HUES6 (cell line): ENCODE results near the gene LTB.

ENCODE experiments used
- H3K27ac ChIP-seq: 2 replicates; pipeline ENCODE4 v1.7.0; 2013; ENCODE audit warnings: low read depth, mild to moderate bottlenecking, low read length, inconsistent platforms
- H3K27me3 ChIP-seq: 2 replicates; pipeline ENCODE4 v1.6.1; 2013; ENCODE audit warnings: low read length; ENCODE audit not compliant: control insufficient read depth, insufficient read depth
- H3K36me3 ChIP-seq: 2 replicates; pipeline ENCODE4 v1.6.1; 2013; ENCODE audit warnings: low read length; ENCODE audit not compliant: control insufficient read depth, insufficient read depth
- H3K4me1 ChIP-seq: 2 replicates; pipeline ENCODE4 v1.6.1; 2013; ENCODE audit warnings: low read length; ENCODE audit not compliant: control insufficient read depth, insufficient read depth
- H3K4me3 ChIP-seq: 2 replicates; pipeline ENCODE4 v1.5.1; 2013; ENCODE audit warnings: low read depth, low read length
- H3K9ac ChIP-seq: one replicate; pipeline ENCODE4 v1.6.1; 2013; ENCODE audit warnings: mild to moderate bottlenecking, low read length
- H3K9me3 ChIP-seq: 2 replicates; pipeline ENCODE4 v1.6.1; 2013; ENCODE audit warnings: low read depth, low read length; ENCODE audit not compliant: control insufficient read depth, insufficient read depth

LTB gene

DNA sequence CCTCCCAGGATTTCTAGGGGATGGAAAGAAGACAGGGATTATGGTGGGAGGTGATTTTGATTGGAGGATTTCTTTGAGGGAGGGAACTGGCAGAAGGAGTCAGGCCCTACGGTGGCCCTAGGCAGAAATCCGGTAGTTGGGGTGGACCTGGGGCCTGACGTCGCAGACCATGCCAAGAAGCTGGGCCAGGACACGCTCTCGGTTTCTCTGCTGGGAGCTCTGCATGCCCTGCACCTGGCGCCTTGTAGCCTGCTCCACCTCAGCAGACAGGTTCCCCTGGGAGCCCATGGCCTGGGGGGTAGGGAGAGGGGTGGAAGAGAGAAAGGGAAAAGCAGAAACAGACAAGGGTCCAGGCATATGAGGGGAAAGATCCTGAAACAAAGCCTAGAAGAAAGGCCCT lies 36.9 kb downstream of the LTB start:
- Histone ChIP-seq H3K27me3 (no peaks in the 10 kb centered on the region), H3K9ac (no peak overlapping the region), H3K4me3 (peak overlapping the region; percentile 60), H3K4me1 (peaks cover 16% of the 10 kb centered on the region), H3K27ac (no peak overlapping the region), H3K9me3 (no peaks in the 10 kb centered on the region), H3K36me3 (peaks cover 26% of the 10 kb centered on the region)

DNA sequence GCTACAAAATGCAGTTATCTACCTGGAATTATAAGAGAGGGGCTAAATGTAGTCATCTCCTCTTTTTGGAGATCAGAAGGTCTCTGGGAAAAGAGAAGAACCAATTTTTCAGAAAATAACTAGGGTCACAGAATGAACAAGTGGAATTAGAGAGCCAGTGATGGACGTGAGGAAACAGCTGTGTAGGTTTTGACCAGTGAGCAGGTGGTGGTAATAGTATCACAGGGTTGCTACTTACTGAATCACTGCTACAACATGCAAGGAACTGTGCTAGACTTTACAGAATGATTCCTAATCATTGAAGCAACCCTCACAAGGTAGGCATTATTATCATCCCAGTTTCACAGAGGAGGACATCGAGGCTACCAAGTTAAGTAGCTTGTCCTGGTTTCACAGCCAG lies 37.5 kb downstream of the LTB start:
- Histone ChIP-seq H3K9me3 (no peaks in the 10 kb centered on the region), H3K36me3 (peaks cover 31% of the 10 kb centered on the region), H3K27ac (no peak overlapping the region), H3K4me3 (no peak overlapping the region), H3K9ac (no peak overlapping the region), H3K4me1 (peaks cover 22% of the 10 kb centered on the region), H3K27me3 (no peaks in the 10 kb centered on the region)

DNA sequence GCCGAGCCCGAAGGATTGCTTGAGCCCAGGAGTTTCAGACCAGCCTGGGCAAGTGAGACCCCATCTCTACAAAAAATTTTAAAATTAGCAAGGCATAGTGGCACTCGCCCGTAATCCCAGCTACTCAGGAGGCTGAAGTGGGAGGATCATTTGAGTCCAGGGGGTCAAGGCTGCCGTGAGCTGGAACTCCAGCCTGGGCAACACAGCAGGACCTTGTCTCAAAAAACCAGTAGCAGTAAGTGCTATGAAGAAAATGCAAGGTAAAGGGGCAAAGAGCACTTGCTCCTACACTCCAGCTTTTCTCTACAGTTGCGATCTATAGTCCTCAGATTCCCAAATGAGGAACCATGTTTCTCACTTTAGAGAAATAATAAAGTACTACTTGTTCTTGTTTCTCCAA lies 38.6 kb downstream of the LTB start:
- H3K9ac ChIP-seq, result no peak overlapping the region
- H3K9me3 ChIP-seq, result no peaks in the 10 kb centered on the region
- H3K27ac ChIP-seq, result no peak overlapping the region
- no peaks in the 10 kb centered on the region for H3K27me3 ChIP-seq
- peaks cover 32% of the 10 kb centered on the region for H3K36me3 ChIP-seq
- H3K4me3 ChIP-seq, result no peak overlapping the region
- H3K4me1 ChIP-seq, result peaks cover 31% of the 10 kb centered on the region

DNA sequence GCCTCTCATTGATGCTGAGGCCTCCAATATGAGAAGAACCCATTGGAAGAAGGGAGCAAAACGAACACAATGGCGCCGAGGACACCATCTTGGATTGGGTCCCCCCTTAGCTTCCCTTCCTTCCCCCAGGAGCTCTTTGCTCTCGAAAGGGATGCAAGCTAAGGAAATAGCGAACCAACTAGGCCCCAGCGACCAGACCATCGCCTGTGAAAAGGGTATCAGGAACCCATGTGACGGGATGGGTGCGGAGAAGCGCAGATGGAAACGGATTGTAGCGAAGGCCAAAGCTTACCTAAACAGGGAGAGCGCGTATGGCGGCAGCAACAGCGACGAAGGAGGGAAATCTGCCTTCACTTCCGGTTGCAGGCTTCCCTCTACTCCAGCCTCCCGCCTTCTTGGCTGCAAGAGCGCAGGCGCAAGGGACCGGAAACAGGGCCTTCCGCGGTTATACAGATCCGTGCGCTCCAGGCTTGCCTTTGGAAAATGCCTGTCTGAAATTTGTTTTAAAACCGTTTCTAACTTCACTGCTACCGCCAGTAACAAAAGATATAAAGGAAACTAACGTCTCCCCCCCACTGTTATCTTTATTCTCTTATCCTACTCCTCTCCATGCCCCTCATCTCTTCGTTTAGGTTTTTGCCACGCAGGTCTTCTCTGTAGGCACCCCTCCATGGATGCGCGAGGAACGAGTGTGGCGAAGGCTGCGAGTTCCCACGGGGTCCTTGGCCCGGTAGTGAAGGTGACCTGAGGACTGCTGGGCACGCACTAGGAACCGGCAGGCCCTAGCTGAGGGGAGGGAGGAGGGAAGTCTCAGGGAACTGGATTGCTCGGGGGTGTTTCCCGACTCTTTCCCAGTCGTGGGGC lies 40.3 kb downstream of the LTB start, which contains the start of gene DDX39B:
Gene DDX39B, minus strand, starts transcription at position 346 of the 864 bp plus-strand sequence. CDS start 1,471 bp downstream, outside the sequence.
- H3K27ac ChIP-seq, result peak within 1 kb of the TSS; percentile 94
- H3K4me1 ChIP-seq, result peaks cover 26% of the 10 kb centered on the region
- no peaks in the 10 kb centered on the region for H3K9me3 ChIP-seq
- peak within 1 kb of the TSS; percentile 96 for H3K9ac ChIP-seq
- peak within 1 kb of the TSS; percentile 78 for H3K4me3 ChIP-seq
- peaks cover 43% of the 10 kb centered on the region for H3K36me3 ChIP-seq
- no peaks in the 10 kb centered on the region for H3K27me3 ChIP-seq

DNA sequence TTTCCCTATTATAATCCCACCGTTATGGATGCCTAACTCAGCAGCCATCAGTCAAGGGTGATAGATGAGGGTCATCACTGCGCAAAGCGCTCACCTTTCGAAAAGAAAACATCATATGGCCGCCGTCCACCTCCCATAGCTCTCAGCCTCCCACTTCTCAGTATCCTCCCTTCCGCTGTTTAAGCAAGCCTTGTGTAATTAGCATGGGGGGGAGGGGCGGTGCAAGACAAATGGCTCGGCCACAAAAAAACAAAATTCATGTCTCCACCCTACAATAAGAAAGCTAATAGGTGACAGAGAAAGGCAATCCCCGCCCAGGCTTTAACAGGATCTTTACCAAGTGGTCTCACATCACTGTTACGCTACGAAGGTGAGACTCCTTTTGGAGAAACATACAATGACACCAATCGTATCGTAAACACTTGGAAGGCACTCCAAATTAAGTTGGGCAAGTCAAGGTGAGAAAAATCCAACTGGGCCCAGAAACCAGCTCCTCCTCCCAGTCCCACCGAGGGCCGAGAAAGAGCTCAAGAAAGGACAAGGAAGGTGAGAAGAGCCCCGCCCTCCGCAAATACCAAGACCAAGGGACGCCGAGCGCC lies 41.1 kb downstream of the LTB start:
- no peaks in the 10 kb centered on the region for H3K27me3 ChIP-seq
- peak overlapping the region; percentile 78 for H3K4me3 ChIP-seq
- no peaks in the 10 kb centered on the region for H3K9me3 ChIP-seq
- H3K36me3 ChIP-seq, result peaks cover 51% of the 10 kb centered on the region
- peaks cover 24% of the 10 kb centered on the region for H3K4me1 ChIP-seq
- peak overlapping the region; percentile 96 for H3K9ac ChIP-seq
- peak overlapping the region; percentile 94 for H3K27ac ChIP-seq

DNA sequence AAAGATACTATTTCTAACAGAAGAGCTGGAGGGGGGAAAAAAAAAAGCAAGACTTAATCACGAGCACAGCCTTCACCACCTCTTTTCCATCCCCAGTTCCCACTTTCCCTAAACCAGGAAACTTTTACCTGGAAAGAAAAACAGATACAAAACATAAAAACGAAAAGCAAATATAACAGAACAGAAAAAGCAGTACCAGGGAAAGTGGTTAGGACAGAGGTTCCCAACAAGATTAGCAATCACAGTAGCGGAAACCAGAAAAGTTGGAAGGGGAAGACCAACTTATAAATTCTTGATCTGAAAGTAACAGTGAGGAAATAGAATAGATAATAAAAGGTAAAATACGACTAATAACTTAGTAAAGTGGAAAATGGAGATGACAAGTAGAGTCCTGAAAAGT lies 41.6 kb downstream of the LTB start:
- Histone ChIP-seq H3K9ac (peak overlapping the region; percentile 96), H3K27ac (peak overlapping the region; percentile 94; the same call in 1 of the 2 replicates), H3K27me3 (no peaks in the 10 kb centered on the region), H3K4me3 (peak overlapping the region; percentile 78), H3K9me3 (no peaks in the 10 kb centered on the region), H3K36me3 (peaks cover 56% of the 10 kb centered on the region), H3K4me1 (peaks cover 19% of the 10 kb centered on the region)

DNA sequence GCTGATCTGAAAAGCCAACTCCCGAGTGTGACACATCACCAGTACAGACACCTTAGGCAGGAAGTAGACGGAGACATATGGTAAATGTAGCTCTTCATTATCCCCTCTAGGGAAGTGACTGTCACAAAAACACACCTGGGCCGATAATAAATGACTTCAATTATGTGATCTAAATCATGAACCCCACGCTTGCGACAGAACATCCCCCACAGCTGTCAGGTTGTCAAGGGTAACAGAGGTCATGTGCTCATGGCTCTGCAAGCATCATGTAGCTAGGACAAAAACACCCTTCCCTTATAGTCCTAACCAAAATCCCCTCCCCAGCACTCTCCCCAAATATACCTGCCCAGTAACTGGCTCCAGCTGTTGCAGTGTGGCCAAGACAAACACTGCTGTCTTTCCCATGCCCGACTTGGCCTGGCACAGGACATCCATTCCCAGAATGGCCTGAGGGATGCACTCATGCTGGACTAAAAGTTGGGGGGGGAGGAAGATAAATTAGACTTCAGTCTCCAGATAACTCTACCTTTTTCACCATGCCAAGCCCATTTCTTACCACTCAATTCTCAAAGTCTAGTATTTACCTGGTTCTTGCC lies 43.3 kb downstream of the LTB start:
- Histone ChIP-seq H3K27ac (no peak overlapping the region), H3K4me3 (peak overlapping the region; percentile 78; the same call in 1 of the 2 replicates), H3K9ac (no peak overlapping the region), H3K36me3 (peaks cover 73% of the 10 kb centered on the region), H3K27me3 (no peaks in the 10 kb centered on the region), H3K9me3 (no peaks in the 10 kb centered on the region), H3K4me1 (peaks cover 17% of the 10 kb centered on the region)

DNA sequence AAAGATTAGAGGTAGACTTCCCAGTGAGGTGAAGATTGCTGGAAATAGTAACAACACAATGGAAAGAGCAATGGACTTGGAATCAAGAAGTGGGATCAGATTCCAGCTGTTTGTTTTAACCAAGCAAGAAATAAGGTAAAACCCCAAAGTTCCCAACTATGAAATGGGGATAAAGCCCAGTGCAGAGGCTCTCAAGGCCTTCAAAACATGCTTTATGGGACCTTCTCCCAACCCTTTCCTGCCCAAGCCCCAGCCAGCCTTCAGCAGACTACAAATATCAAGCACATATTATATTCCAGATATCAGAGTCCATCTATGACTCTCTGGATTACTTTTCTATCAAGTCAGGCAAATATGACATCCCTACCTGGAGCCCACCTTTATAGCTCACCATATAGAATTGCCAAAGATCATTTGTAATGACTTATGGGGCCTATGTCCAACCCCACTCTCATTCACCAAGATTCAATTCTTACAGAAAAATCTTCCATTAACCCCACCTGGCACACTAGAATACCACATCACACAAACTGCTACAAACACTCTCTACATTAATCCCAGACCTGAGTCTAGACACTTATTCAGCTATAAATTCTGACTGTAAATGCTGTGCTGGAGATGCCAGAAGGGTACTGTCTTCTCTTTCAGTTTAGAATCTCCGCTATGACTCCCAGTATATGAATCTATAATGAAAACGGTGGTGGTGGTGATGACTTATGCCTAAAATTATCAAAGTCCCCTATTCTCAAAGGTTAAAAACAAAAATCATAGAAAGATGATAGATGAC lies 46.5 kb downstream of the LTB start:
- H3K36me3 ChIP-seq, result peaks cover 99% of the 10 kb centered on the region
- H3K27me3 ChIP-seq, result no peaks in the 10 kb centered on the region
- no peaks in the 10 kb centered on the region for H3K9me3 ChIP-seq
- no peak overlapping the region for H3K27ac ChIP-seq
- H3K9ac ChIP-seq, result no peak overlapping the region
- H3K4me3 ChIP-seq, result no peak overlapping the region
- H3K4me1 ChIP-seq, result peaks cover 17% of the 10 kb centered on the region

DNA sequence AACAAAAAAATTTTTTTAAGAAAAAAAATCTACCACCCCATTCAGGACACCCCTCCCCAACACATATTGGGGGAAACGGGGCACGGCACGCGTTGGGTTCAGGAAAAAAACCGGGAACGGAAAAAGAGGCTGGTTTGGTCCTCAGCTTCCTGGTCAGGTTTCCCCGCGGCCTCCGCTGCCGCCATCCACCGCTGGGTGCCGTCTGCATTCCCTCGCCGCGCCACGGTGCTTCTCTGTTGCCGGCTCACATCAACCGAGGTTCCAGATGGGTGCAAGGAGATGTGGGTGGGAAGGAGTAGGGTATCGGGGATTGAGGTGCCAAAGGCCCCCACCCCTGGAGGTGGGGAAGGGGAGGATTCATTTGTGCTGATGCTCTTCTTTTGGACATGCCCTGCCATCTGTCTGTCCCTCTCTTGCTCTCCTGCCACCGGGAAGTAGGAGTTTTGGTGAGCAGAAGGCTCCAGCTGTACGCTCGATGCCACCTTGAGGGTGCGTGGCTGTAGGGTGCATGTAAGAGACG lies 47.6 kb downstream of the LTB start:
- Histone ChIP-seq H3K27me3 (no peaks in the 10 kb centered on the region), H3K9me3 (no peaks in the 10 kb centered on the region), H3K4me3 (no peak overlapping the region), H3K27ac (no peak overlapping the region), H3K36me3 (peaks cover 99% of the 10 kb centered on the region), H3K4me1 (peaks cover 12% of the 10 kb centered on the region), H3K9ac (no peak overlapping the region)

DNA sequence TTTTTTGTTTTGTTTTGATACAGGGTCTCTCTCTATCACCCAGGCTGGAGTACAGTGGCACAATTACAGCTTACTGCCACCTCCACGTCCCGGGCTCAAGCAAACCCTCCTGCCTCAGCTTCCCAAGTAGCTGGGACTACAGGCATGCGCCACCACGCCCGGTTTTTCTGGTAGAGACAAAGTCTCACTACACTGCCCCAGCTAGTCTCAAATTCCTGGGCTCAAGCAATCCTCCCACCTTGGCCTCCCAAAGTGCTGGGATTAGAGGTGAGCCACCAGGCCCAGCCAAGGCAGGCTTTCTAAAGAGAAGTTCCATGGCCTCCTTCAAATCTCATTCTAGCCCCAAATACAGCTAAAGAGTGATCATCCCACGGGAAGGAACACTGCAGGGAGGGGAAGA lies 48.2 kb downstream of the LTB start:
- Histone ChIP-seq H3K36me3 (peaks cover 96% of the 10 kb centered on the region), H3K9ac (no peak overlapping the region), H3K27me3 (no peaks in the 10 kb centered on the region), H3K4me1 (peaks cover 9% of the 10 kb centered on the region), H3K4me3 (no peak overlapping the region), H3K9me3 (no peaks in the 10 kb centered on the region), H3K27ac (no peak overlapping the region)
